Measurements from ENCODE around the gene ADAM12. TPM values are rescaled to one million over a fixed set of nuclear protein-coding genes. Genes with fewer than 3 reads are reported as not detected.

Gene ADAM12
- total RNA-seq, 1 experiment from 2014 or later, result 16.8 TPM

DNA sequence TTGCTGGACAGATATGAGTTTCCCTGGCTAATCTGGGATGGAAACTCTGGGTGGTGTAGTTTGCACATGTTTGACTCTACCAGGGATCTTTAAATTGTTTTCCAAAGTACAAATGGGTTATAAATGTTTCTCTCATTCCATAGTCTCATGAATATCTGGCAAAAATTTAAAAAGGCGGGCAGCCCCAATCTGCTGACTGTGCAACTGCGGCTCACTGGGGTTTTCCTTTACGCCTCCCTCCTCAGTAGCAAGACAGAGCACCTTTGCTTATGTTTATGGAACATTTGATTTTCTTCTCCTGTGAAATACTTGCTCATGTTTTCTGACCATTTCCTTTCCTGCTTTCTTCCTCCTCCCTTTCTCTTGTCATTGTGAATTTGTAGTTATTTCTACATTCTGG, 105.0 kb downstream of the ADAM12 start:
- Histone ChIP-seq H3K36me3 (ENCODE audit: low read depth) (no peaks in the 10 kb centered on the region), H3K9me2 (ENCODE audit: insufficient read depth) (no peaks in the 10 kb centered on the region), H3F3A (ENCODE audit: insufficient read depth, low read depth) (no peaks in the 10 kb centered on the region), H3K4me3 (no peak overlapping the region), H3K9me3 (ENCODE audit: insufficient read depth, low read depth) (no peaks in the 10 kb centered on the region), H3K27me3 (ENCODE audit: insufficient read depth, low read depth) (no peaks in the 10 kb centered on the region), H3K4me1 (replicated peaks; ENCODE audit: insufficient read depth) (no peaks in the 10 kb centered on the region), H3K4me2 (no peak overlapping the region), H4K20me1 (ENCODE audit: insufficient read depth) (no peaks in the 10 kb centered on the region), H2AFZ (no peak overlapping the region), H3K79me2 (ENCODE audit: low read depth) (no peaks in the 10 kb centered on the region), H3K27ac (no peak overlapping the region)
- intact Hi-C loops (cut with micrococcal nuclease; ENCODE audit: unreplicated experiment), result no loop called here
- POLR2A ChIA-PET (ENCODE audit: unreplicated experiment), result no interaction called here
- CTCF ChIA-PET, result no interaction called here
- TF ChIP-seq, protein P1, sequence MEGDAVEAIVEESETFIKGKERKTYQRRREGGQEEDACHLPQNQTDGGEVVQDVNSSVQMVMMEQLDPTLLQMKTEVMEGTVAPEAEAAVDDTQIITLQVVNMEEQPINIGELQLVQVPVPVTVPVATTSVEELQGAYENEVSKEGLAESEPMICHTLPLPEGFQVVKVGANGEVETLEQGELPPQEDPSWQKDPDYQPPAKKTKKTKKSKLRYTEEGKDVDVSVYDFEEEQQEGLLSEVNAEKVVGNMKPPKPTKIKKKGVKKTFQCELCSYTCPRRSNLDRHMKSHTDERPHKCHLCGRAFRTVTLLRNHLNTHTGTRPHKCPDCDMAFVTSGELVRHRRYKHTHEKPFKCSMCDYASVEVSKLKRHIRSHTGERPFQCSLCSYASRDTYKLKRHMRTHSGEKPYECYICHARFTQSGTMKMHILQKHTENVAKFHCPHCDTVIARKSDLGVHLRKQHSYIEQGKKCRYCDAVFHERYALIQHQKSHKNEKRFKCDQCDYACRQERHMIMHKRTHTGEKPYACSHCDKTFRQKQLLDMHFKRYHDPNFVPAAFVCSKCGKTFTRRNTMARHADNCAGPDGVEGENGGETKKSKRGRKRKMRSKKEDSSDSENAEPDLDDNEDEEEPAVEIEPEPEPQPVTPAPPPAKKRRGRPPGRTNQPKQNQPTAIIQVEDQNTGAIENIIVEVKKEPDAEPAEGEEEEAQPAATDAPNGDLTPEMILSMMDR (conservative IDR thresholded peaks at IDR 0.05), result no peak
- no peak for TF ChIP-seq EZH2 (IDR thresholded peaks at IDR 0.05; ENCODE audit: low read depth)
- DNase-seq, result no peak
- no TSS peak for BruUV-seq (replicated peaks)

DNA sequence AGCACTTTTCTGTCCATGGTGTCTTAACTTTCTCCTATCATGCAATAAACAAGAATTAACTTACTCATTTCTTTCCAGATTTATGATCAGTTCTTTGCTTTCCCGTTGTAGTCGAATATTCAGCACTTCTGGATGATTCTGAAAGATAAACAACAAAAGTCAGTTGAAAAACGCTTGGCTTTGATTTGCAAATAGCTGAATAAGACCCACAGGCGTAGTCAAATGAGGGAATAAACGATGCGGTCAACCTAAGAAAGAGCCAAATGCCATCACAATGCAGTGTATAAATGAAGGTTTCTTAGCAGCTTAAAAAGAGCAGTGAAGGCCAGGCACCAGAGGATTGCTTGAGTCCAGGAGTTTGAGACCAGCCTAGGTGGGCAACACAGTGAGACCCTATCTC, 109.4 kb downstream of the ADAM12 start:
- H4K20me1 ChIP-seq (ENCODE audit: insufficient read depth), result no peaks in the 10 kb centered on the region
- no peak overlapping the region for H3K27ac ChIP-seq
- H2AFZ ChIP-seq, result no peak overlapping the region
- BruUV-seq (replicated peaks), result no TSS peak
- no peaks in the 10 kb centered on the region for H3F3A ChIP-seq (ENCODE audit: insufficient read depth, low read depth)
- intact Hi-C loops (cut with micrococcal nuclease; ENCODE audit: unreplicated experiment), result no loop called here
- CTCF ChIA-PET, result no interaction called here
- H3K9me3 ChIP-seq (ENCODE audit: insufficient read depth, low read depth), result no peaks in the 10 kb centered on the region
- no peak overlapping the region for H3K4me2 ChIP-seq
- no peak for DNase-seq
- H3K27me3 ChIP-seq (ENCODE audit: insufficient read depth, low read depth), result no peaks in the 10 kb centered on the region
- no peaks in the 10 kb centered on the region for H3K36me3 ChIP-seq (ENCODE audit: low read depth)
- no peaks in the 10 kb centered on the region for H3K79me2 ChIP-seq (ENCODE audit: low read depth)
- H3K9me2 ChIP-seq (ENCODE audit: insufficient read depth), result no peaks in the 10 kb centered on the region
- TF ChIP-seq, protein P1 (conservative IDR thresholded peaks at IDR 0.05), result no peak
- TF ChIP-seq EZH2 (IDR thresholded peaks at IDR 0.05; ENCODE audit: low read depth), result no peak
- no peaks in the 10 kb centered on the region for H3K4me1 ChIP-seq (replicated peaks; ENCODE audit: insufficient read depth)
- POLR2A ChIA-PET (ENCODE audit: unreplicated experiment), result no interaction called here
- no peak overlapping the region for H3K4me3 ChIP-seq

DNA sequence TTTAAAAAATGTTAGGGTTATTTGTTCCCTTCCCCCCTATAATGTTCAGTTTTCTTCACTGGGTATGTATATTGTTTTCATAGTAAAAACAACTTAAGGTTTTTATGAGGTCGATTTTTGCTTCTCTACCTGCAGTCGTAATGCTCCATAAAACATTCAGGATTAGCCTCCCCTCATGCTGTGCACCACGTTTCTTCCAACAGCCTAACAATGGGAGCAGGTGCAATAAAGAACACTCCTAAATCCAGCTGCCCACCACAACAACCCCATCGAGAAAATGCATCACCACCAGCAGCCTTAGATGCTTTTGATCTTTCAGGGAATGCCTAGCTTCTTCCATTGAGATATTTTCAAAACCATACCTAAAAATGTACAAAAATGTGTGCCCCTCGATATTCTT, 111.1 kb downstream of the ADAM12 start:
- POLR2A ChIA-PET (ENCODE audit: unreplicated experiment), result no interaction called here

More for the DNA sequence above, 111.1 kb downstream of the ADAM12 start:
- Histone ChIP-seq H3K79me2 (ENCODE audit: low read depth) (no peaks in the 10 kb centered on the region), H3K27ac (no peak overlapping the region), H3K4me2 (no peak overlapping the region), H3K36me3 (ENCODE audit: low read depth) (no peaks in the 10 kb centered on the region), H3K27me3 (ENCODE audit: insufficient read depth, low read depth) (no peaks in the 10 kb centered on the region), H3F3A (ENCODE audit: insufficient read depth, low read depth) (no peaks in the 10 kb centered on the region), H3K9me3 (ENCODE audit: insufficient read depth, low read depth) (no peaks in the 10 kb centered on the region), H4K20me1 (ENCODE audit: insufficient read depth) (no peaks in the 10 kb centered on the region), H3K9me2 (ENCODE audit: insufficient read depth) (no peaks in the 10 kb centered on the region), H3K4me1 (replicated peaks; ENCODE audit: insufficient read depth) (no peaks in the 10 kb centered on the region), H2AFZ (no peak overlapping the region), H3K4me3 (no peak overlapping the region)
- DNase-seq, result no peak
- no TSS peak for BruUV-seq (replicated peaks)
- TF ChIP-seq, protein P1 (conservative IDR thresholded peaks at IDR 0.05), result no peak
- TF ChIP-seq EZH2 (IDR thresholded peaks at IDR 0.05; ENCODE audit: low read depth), result no peak
- CTCF ChIA-PET, result no interaction called here
- intact Hi-C loops (cut with micrococcal nuclease; ENCODE audit: unreplicated experiment), result no loop called here
